HepG2 (cell line): Measurements from ENCODE around the gene STK10. TPM values are rescaled to one million over a fixed set of nuclear protein-coding genes. Genes with fewer than 3 reads are reported as not detected.

Experiments used
- ELF1 ChIP-seq: sonication (generic); formaldehyde crosslinking; IDR thresholded peaks from 2 replicates; pipeline ENCODE4 v1.4.0; 2020; ENCODE audit warnings: missing genetic modification reagents
- FOXA1 ChIP-seq, 2 experiments: fragments of 450-650 bp in 1 of 2; sonication (generic) in 1 of 2; formaldehyde crosslinking in 1 of 2; IDR thresholded peaks; 2 replicates each; pipeline versions ENCODE4 v1.4.0 to v1.6.1; 2016 to 2020; ENCODE audit warnings: missing genetic modification reagents in 1 of 2
- IKZF1 ChIP-seq: fragments of 450-650 bp; IDR thresholded peaks from 2 replicates; pipeline ENCODE4 v1.7.1; 2016
- IKZF4 ChIP-seq: sonication (generic); formaldehyde crosslinking; IDR thresholded peaks from 2 replicates; pipeline ENCODE4 v1.5.1; 2020; ENCODE audit warnings: borderline replicate concordance, mild to moderate bottlenecking, low read depth, missing genetic modification reagents; ENCODE audit errors: not compliant biosample characterization
- PAX8 ChIP-seq: sonication (generic); formaldehyde crosslinking; IDR thresholded peaks from 2 replicates; pipeline ENCODE4 v1.8.0; 2022; ENCODE audit warnings: mild to moderate bottlenecking, missing genetic modification reagents, borderline replicate concordance
- POLR2G ChIP-seq: fragments of 200-400 bp; formaldehyde crosslinking; IDR thresholded peaks from 2 replicates; pipeline ENCODE4 v1.6.1; 2018; ENCODE audit warnings: mild to moderate bottlenecking, low read depth, low read length, moderate library complexity
- REXO4 ChIP-seq: sonication (generic); formaldehyde crosslinking; IDR thresholded peaks from 2 replicates; pipeline ENCODE4 v1.8.0; 2022; ENCODE audit warnings: missing genetic modification reagents, mild to moderate bottlenecking, borderline replicate concordance
- RFX5 ChIP-seq: IDR thresholded peaks from 2 replicates; pipeline ENCODE4 v1.6.1; 2011; ENCODE audit warnings: low read depth, low read length, improper control_type of control experiment
- RNF2 ChIP-seq: fragments of 450-650 bp; conservative IDR thresholded peaks from 2 replicates; pipeline ENCODE4 v1.6.1; 2016; ENCODE audit warnings: low read depth
- SNAPC2 ChIP-seq: sonication (generic); formaldehyde crosslinking; IDR thresholded peaks from 2 replicates; pipeline ENCODE4 v1.8.1; 2022; ENCODE audit warnings: mild to moderate bottlenecking, missing genetic modification reagents
- TMF1 ChIP-seq: sonication (generic); formaldehyde crosslinking; IDR thresholded peaks from 2 replicates; pipeline ENCODE4 v1.8.1; 2022; ENCODE audit warnings: low read depth, missing genetic modification reagents
- ZFP36L2 ChIP-seq: sonication (generic); formaldehyde crosslinking; IDR thresholded peaks from 2 replicates; pipeline ENCODE4 v1.4.0; 2020; ENCODE audit warnings: missing genetic modification reagents
- ZFP82 ChIP-seq: sonication (generic); formaldehyde crosslinking; IDR thresholded peaks from 2 replicates; pipeline ENCODE4 v1.5.1; 2020; ENCODE audit warnings: mild to moderate bottlenecking, missing genetic modification reagents, borderline replicate concordance
- ZKSCAN1 ChIP-seq: fragments of 150-350 bp; IDR thresholded peaks from 2 replicates; pipeline ENCODE4 v1.6.1; 2014; ENCODE audit warnings: low read length
- ZNF557 ChIP-seq: sonication (generic); formaldehyde crosslinking; IDR thresholded peaks from 2 replicates; pipeline ENCODE4 v1.4.0; 2020; ENCODE audit warnings: missing genetic modification reagents
- ZNF562 ChIP-seq: sonication (generic); formaldehyde crosslinking; IDR thresholded peaks from 2 replicates; pipeline ENCODE4 v1.8.0; 2022; ENCODE audit warnings: missing genetic modification reagents, borderline replicate concordance
- ZNF614 ChIP-seq: IDR thresholded peaks from 2 replicates; pipeline ENCODE4 v1.6.1; 2018; ENCODE audit warnings: missing biosample characterization, missing genetic modification reagents, inconsistent platforms, borderline replicate concordance
- ZNF724P ChIP-seq: sonication (generic); formaldehyde crosslinking; IDR thresholded peaks from 2 replicates; pipeline ENCODE4 v1.8.0; 2022; ENCODE audit warnings: missing genetic modification reagents, borderline replicate concordance
- polyA plus RNA-seq, 8 experiments: library from polyadenylated mRNA; depleted of rRNA in 3 of 8; stranded (reverse) in 7 of 8; unstranded in 1 of 8; fragments of >200 nt; fragmentation: Illumina TruSeq in 4 of 8; extraction: Trizol in 4 of 8; gene quantifications; 2 replicates each; pipeline versions ENCODE4 v1.2.1 to v1.2.3, GENCODE V29; 2011 to 2016; ENCODE audit warnings: low read depth in 4 of 8, missing spikeins in 1 of 8, mixed read lengths in 1 of 8; ENCODE audit not compliant: insufficient read depth in 1 of 8
- total RNA-seq, 5 experiments: library from RNA; depleted of rRNA; stranded (reverse); fragments of >200 nt; fragmentation: Illumina TruSeq; extraction: Trizol; gene quantifications; 2 replicates each; pipeline ENCODE4 v1.2.3, GENCODE V29; 2016; ENCODE audit warnings: low read depth in 1 of 5
- TF ChIP-seq, protein P1 (sequence below): sonication (generic); formaldehyde crosslinking; IDR thresholded peaks from 2 replicates; pipeline ENCODE4 v1.8.0; 2022; ENCODE audit warnings: mild to moderate bottlenecking, missing genetic modification reagents, moderate library complexity
- TF ChIP-seq, protein P2 (sequence below): sonication (generic); formaldehyde crosslinking; IDR thresholded peaks from 2 replicates; pipeline ENCODE4 v1.5.0; 2020; ENCODE audit warnings: mild to moderate bottlenecking, missing genetic modification reagents, borderline replicate concordance
- TF ChIP-seq, protein P3 (sequence below): IDR thresholded peaks from 2 replicates; pipeline ENCODE4 v1.4.0; 2020; ENCODE audit warnings: mild to moderate bottlenecking, missing genetic modification reagents

The STK10 gene
- total and polyA plus RNA-seq, 2 of the 13 experiments (the other 11 are each of a cell fraction or from before 2014, with no cell fraction given) = 7.0 to 7.2 TPM

DNA sequence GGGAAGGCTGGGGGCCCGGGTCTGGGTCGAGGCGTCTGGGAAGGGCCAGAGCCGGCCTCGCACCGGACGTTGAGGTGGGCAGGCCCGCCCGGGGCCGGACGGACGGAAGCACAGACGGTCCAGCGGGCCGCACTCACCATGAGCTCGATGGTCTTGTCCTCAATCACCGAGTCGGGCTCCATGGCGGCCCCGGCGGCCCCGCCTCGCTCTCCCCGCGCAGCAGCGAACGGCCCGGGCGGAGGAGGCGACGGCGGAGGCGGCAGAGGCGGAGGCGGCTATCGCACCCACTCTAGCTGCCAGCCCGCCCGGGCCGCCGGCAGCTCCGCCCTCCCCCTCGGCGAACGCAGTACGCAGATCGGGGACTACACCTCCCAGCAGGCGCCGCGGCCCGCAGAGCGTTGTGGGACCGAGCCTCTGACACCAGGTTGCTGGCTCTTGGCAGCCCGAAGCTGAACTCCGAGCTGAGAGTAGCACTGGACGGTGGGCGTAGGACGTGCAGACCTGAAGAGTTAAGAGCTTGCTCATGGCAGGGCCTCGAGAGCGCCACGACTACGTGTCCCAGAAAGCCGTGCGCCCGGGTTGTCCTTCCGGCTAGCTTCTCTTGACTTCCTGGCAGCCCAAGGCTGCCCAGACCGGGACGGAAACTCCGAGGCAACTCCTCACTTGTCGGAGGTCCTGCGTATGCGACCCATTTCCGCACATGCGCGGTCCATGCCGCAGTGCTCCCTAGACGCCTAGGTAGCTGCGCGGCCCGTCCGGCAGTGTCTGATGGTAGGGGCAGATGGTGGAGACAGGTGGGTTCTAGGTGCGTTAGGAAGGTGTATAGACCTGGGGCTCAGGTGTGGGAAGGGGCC is 181.5 kb downstream of the STK10 start, which contains the start of gene FBXW11 (continued):
- TF ChIP-seq, protein P1, sequence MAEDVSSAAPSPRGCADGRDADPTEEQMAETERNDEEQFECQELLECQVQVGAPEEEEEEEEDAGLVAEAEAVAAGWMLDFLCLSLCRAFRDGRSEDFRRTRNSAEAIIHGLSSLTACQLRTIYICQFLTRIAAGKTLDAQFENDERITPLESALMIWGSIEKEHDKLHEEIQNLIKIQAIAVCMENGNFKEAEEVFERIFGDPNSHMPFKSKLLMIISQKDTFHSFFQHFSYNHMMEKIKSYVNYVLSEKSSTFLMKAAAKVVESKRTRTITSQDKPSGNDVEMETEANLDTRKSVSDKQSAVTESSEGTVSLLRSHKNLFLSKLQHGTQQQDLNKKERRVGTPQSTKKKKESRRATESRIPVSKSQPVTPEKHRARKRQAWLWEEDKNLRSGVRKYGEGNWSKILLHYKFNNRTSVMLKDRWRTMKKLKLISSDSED = no peak; the same call in 1 of the 2 replicates
- TF ChIP-seq TMF1 (no peak), IKZF4 (CRISPR knock-in tag) (no peak), RNF2 (no peak; the same call in 1 of the 2 replicates), REXO4 (CRISPR knock-in tag) (no peak), PAX8 (CRISPR knock-in tag) (no peak), POLR2G (peak; percentile 96), RFX5 (no peak; the same call in 1 of the 2 replicates), ZNF557 (CRISPR knock-in tag) (no peak), ZKSCAN1 (no peak), ZFP36L2 (no peak), IKZF1 (no peak), ZNF562 (CRISPR knock-in tag) (no peak), SNAPC2 (CRISPR knock-in tag) (no peak), ZNF724P (CRISPR knock-in tag) (no peak; the same call in 1 of the 2 replicates), ELF1 (CRISPR knock-in tag) (peak; percentile 91), FOXA1 (IDR thresholded peaks at IDR 0.05) (no peak), FOXA1 (CRISPR knock-in tag; IDR thresholded peaks at IDR 0.05) (peak; percentile 11; the same call in 1 of the 2 replicates), ZNF614 (CRISPR knock-in tag) (peak; percentile 36; the same call in 1 of the 2 replicates), ZFP82 (CRISPR knock-in tag) (peak; percentile 71; the same call in 1 of the 2 replicates)
- TF ChIP-seq, protein P2, sequence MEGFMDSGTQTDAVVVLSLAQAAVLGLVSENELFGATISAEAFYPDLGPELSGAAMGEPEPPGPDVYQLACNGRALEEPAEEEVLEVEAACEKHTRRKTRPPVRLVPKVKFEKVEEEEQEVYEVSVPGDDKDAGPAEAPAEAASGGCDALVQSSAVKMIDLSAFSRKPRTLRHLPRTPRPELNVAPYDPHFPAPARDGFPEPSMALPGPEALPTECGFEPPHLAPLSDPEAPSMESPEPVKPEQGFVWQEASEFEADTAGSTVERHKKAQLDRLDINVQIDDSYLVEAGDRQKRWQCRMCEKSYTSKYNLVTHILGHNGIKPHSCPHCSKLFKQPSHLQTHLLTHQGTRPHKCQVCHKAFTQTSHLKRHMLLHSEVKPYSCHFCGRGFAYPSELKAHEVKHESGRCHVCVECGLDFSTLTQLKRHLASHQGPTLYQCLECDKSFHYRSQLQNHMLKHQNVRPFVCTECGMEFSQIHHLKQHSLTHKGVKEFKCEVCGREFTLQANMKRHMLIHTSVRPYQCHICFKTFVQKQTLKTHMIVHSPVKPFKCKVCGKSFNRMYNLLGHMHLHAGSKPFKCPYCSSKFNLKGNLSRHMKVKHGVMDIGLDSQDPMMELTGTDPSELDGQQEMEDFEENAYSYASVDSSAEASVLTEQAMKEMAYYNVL (CRISPR knock-in tag) = peak; percentile 26; the same call in 1 of the 2 replicates
- TF ChIP-seq, protein P3, sequence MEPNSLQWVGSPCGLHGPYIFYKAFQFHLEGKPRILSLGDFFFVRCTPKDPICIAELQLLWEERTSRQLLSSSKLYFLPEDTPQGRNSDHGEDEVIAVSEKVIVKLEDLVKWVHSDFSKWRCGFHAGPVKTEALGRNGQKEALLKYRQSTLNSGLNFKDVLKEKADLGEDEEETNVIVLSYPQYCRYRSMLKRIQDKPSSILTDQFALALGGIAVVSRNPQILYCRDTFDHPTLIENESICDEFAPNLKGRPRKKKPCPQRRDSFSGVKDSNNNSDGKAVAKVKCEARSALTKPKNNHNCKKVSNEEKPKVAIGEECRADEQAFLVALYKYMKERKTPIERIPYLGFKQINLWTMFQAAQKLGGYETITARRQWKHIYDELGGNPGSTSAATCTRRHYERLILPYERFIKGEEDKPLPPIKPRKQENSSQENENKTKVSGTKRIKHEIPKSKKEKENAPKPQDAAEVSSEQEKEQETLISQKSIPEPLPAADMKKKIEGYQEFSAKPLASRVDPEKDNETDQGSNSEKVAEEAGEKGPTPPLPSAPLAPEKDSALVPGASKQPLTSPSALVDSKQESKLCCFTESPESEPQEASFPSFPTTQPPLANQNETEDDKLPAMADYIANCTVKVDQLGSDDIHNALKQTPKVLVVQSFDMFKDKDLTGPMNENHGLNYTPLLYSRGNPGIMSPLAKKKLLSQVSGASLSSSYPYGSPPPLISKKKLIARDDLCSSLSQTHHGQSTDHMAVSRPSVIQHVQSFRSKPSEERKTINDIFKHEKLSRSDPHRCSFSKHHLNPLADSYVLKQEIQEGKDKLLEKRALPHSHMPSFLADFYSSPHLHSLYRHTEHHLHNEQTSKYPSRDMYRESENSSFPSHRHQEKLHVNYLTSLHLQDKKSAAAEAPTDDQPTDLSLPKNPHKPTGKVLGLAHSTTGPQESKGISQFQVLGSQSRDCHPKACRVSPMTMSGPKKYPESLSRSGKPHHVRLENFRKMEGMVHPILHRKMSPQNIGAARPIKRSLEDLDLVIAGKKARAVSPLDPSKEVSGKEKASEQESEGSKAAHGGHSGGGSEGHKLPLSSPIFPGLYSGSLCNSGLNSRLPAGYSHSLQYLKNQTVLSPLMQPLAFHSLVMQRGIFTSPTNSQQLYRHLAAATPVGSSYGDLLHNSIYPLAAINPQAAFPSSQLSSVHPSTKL (CRISPR knock-in tag) = peak; percentile 29; the same call in 1 of the 2 replicates
